Activated T-helper 17 cell treated with anti-CD3 and anti-CD28 coated beads, Interleukin-2, amount 50 U/mL, for 72 hours (primary cell): ENCODE measurements around the gene SLC9A7. TPM values are rescaled to one million over a fixed set of nuclear protein-coding genes. Genes with fewer than 3 reads are reported as not detected.

Experiments used
- ATAC-seq: fragments of 150-1000 bp; cut with Tn5 transposase; replicated peaks from 2 replicates; pipeline ENCODE4 v1.10.0; 2021; ENCODE audit warnings: mild to moderate bottlenecking, moderate library complexity
- H3K27ac Mint-ChIP-seq: one replicate; pipeline ENCODE4 v1.8.0; 2022; ENCODE audit warnings: mixed read lengths
- H3K27me3 Mint-ChIP-seq: one replicate; pipeline ENCODE4 v1.8.0; 2022; ENCODE audit warnings: mixed read lengths
- H3K36me3 Mint-ChIP-seq: one replicate; pipeline ENCODE4 v1.8.0; 2022; ENCODE audit warnings: low read depth, mild to moderate bottlenecking, mixed read lengths
- H3K4me1 Mint-ChIP-seq: one replicate; pipeline ENCODE4 v1.8.0; 2022; ENCODE audit warnings: mixed read lengths
- H3K4me3 Mint-ChIP-seq: one replicate; pipeline ENCODE4 v1.8.0; 2022; ENCODE audit warnings: mild to moderate bottlenecking, mixed read lengths
- H3K9me3 Mint-ChIP-seq: one replicate; pipeline ENCODE4 v1.8.0; 2022; ENCODE audit warnings: mixed read lengths
- total RNA-seq, 2 donors: library from RNA; stranded (reverse); gene quantifications; one replicate each; pipeline ENCODE4 v1.2.3, GENCODE V29; 2022

The SLC9A7 gene
- total RNA-seq, 2 donors from 2014 or later: 10.0 to 13.3 TPM

DNA sequence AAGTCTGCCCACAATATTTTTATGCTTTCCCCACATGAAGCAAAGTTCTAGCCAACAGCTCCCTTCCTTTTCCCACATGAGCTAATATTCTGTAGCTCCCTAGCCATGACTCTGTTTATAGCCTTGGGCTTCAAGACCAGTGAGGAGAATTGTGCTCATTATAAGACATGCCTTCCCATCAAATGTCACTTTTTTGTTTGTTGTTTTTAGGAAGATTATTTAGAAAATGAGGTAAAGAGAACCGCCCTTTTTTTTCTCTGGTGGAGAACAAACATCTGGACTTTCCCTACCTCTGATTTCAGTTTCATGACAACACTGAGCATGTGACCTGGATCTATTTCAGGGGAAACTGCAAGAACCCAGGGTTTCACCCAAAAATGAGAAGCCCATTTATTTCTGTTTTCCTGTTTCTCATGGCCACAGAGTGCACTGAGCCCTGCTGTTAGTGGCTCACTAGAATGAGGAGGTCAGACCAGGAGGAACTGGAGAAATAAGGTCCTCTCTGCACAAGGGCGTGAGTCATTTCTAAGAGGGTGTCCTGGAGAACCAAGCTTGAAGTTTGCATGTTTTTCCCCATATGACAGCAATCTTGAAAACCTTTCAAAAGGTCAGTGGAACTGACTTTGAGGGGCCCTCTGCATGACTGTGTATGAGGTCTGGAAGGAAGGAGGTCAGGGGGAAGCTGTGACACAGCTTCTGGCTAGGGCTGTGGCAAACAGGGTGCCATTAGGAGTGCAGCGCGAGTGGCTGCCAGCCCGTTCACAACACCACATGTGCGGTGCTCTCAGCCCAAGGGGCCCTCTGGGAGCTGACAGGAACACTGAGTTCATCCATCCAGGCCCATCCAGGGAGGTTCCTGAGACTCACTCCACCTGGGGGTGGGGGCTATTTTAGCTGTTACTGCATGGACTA lies 130.2 kb downstream of the SLC9A7 start:
- H3K27ac Mint-ChIP-seq: peak overlapping the region; percentile 87
- no peaks in the 10 kb centered on the region for H3K27me3 Mint-ChIP-seq
- H3K9me3 Mint-ChIP-seq: no peaks in the 10 kb centered on the region
- peaks cover 15% of the 10 kb centered on the region for H3K4me1 Mint-ChIP-seq
- peak overlapping the region; percentile 68 for H3K4me3 Mint-ChIP-seq
- ATAC-seq: peak; percentile 89
- no peaks in the 10 kb centered on the region for H3K36me3 Mint-ChIP-seq

DNA sequence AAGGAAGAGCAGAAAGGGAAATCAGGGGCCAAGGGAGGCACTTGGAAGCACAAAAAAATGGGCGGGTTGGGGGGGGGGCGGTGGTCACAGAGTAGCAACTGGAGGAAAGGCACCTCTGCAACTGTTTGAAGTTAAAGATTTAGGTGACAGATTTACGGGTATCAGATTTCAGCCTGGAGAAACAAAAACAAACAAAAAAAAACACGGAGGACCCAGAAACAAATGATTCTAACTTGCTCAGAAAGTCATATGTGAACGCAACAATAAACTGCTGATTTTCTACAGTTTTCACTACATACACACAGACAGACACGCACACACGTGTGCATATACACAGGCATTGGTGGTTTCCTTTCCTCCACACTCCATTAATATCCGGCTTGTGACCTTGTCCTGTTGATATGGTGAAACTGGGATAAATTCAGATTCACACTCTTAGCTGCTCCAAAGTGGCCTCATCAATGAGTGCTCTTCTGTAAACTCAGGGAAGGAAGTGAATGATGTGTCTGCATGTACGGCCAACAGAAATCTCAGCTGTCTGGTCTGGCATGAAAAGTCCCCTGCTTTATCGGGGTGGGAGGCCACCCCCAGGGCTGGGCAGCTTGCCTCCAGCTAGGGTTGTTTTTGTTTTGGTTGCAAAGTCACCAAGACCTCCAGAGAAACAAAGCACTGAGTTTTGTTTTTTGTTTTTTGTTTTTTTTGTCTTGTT lies 131.1 kb downstream of the SLC9A7 start:
- H3K4me3 Mint-ChIP-seq: peak overlapping the region; percentile 68
- no peaks in the 10 kb centered on the region for H3K36me3 Mint-ChIP-seq
- H3K27me3 Mint-ChIP-seq: no peaks in the 10 kb centered on the region
- H3K27ac Mint-ChIP-seq: peak overlapping the region; percentile 87
- no peaks in the 10 kb centered on the region for H3K9me3 Mint-ChIP-seq
- peaks cover 15% of the 10 kb centered on the region for H3K4me1 Mint-ChIP-seq
- no peak for ATAC-seq

GRCh38 chrX:46627062-46627461 lies 131.9 kb downstream of the SLC9A7 start:
- Mint-ChIP-seq H3K36me3 (no peaks in the 10 kb centered on the region), H3K9me3 (no peaks in the 10 kb centered on the region), H3K27me3 (no peaks in the 10 kb centered on the region), H3K4me1 (peaks cover 15% of the 10 kb centered on the region), H3K4me3 (peak overlapping the region; percentile 68), H3K27ac (peak overlapping the region; percentile 76)
- no peak for ATAC-seq

- ATAC-seq: peak; percentile 64
- Mint-ChIP-seq H3K27ac (peak overlapping the region; percentile 76), H3K4me1 (peaks cover 15% of the 10 kb centered on the region), H3K36me3 (no peaks in the 10 kb centered on the region), H3K9me3 (no peaks in the 10 kb centered on the region), H3K4me3 (peak overlapping the region; percentile 68), H3K27me3 (no peaks in the 10 kb centered on the region)
These were observed 132.4 kb downstream of the SLC9A7 start for GRCh38 chrX:46626566-46626965.

DNA sequence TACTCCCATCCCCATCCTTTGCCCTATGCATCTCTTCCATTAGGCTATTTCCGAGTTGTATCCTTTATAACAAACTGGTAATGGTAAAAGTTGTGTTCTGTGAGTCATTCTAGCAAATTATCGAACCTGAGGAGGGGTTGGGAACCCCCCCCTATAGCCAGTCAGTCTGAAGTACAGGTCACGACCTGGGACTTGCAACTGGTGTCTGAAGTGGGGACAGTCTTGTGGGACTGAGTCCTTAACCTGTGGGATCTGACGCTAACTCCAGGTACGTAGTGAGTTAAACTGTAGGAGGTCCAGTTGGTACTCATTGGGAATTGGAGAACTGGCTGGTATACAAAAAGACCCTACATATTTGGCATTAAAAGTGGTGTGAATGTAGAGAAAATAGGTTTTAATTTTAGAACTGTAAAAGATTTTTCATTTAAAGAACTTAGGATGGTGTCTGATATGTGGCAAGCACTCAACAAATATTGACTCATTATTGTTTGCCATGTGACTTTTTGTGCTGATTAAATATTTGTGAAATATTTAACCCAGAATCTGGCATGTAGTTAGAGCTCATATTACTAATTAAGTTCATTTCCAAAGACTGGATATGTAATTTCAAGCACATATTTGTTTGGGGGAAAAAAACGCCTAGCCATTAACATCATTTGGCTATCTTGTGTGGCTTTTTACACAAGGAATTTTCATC lies 134.7 kb downstream of the SLC9A7 start:
- no peak overlapping the region for H3K27ac Mint-ChIP-seq
- no peaks in the 10 kb centered on the region for H3K36me3 Mint-ChIP-seq
- H3K4me1 Mint-ChIP-seq: peaks cover 11% of the 10 kb centered on the region
- no peaks in the 10 kb centered on the region for H3K9me3 Mint-ChIP-seq
- no peaks in the 10 kb centered on the region for H3K27me3 Mint-ChIP-seq
- no peak for ATAC-seq
- no peak overlapping the region for H3K4me3 Mint-ChIP-seq

GRCh38 chrX:46621572-46621971 lies 137.3 kb downstream of the SLC9A7 start:
- Mint-ChIP-seq H3K9me3 (no peaks in the 10 kb centered on the region), H3K27me3 (no peaks in the 10 kb centered on the region), H3K4me1 (peaks cover 9% of the 10 kb centered on the region), H3K36me3 (peaks cover 10% of the 10 kb centered on the region), H3K27ac (no peak overlapping the region), H3K4me3 (no peak overlapping the region)
- ATAC-seq: no peak

GRCh38 chrX:46620505-46620904 lies 138.4 kb downstream of the SLC9A7 start:
- Mint-ChIP-seq H3K9me3 (no peaks in the 10 kb centered on the region), H3K4me1 (peaks cover 7% of the 10 kb centered on the region), H3K36me3 (peaks cover 10% of the 10 kb centered on the region), H3K27ac (no peak overlapping the region), H3K27me3 (no peaks in the 10 kb centered on the region), H3K4me3 (no peak overlapping the region)
- no peak for ATAC-seq

GRCh38 chrX:46618947-46619346 lies 140.0 kb downstream of the SLC9A7 start:
- peaks cover 10% of the 10 kb centered on the region for H3K36me3 Mint-ChIP-seq
- no peak overlapping the region for H3K27ac Mint-ChIP-seq

GRCh38 chrX:46617906-46618305 lies 141.0 kb downstream of the SLC9A7 start:
- Mint-ChIP-seq H3K4me1 (peaks cover 7% of the 10 kb centered on the region), H3K27ac (peak overlapping the region; percentile 26), H3K27me3 (no peaks in the 10 kb centered on the region), H3K4me3 (peak overlapping the region; percentile 17), H3K9me3 (no peaks in the 10 kb centered on the region), H3K36me3 (peaks cover 10% of the 10 kb centered on the region)
- ATAC-seq: peak; percentile 72

More at GRCh38 chrX:46618947-46619346, 140.0 kb downstream of the SLC9A7 start:
- no peaks in the 10 kb centered on the region for H3K9me3 Mint-ChIP-seq
- H3K4me1 Mint-ChIP-seq: peaks cover 7% of the 10 kb centered on the region
- no peaks in the 10 kb centered on the region for H3K27me3 Mint-ChIP-seq
- H3K4me3 Mint-ChIP-seq: no peak overlapping the region
- no peak for ATAC-seq

- peak overlapping the region; percentile 59 for H3K4me3 Mint-ChIP-seq
- peaks cover 9% of the 10 kb centered on the region for H3K4me1 Mint-ChIP-seq
- ATAC-seq: peak; percentile 71
- H3K36me3 Mint-ChIP-seq: peaks cover 2% of the 10 kb centered on the region
- no peaks in the 10 kb centered on the region for H3K9me3 Mint-ChIP-seq
- no peaks in the 10 kb centered on the region for H3K27me3 Mint-ChIP-seq
- no peak overlapping the region for H3K27ac Mint-ChIP-seq
These were observed 147.1 kb downstream of the SLC9A7 start for GRCh38 chrX:46611658-46612362.

- peak; percentile 38 for ATAC-seq
- Mint-ChIP-seq H3K4me3 (no peak overlapping the region), H3K27me3 (no peaks in the 10 kb centered on the region), H3K36me3 (no peaks in the 10 kb centered on the region), H3K27ac (no peak overlapping the region), H3K4me1 (peaks cover 9% of the 10 kb centered on the region), H3K9me3 (no peaks in the 10 kb centered on the region)
These were observed 148.8 kb downstream of the SLC9A7 start for GRCh38 chrX:46610070-46610658.

DNA sequence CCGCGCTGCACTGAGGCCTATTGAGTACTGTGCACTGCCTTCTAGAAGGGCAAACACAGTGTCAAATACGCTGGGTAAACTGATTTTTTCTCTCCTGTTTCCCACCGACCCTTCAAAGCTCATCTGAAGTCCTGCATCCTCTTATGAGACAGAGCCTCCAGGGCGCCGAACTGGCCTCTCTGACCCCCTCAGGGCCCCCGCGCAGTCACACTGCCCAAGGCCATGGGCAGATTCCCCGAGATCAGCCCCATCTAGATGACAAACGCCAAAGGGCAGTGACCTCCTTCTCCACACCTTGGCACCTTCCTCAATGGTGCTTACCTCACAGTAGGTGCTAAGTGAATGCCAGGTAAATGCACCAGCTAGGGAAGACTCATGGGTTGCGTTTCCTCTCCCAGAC lies 151.0 kb downstream of the SLC9A7 start:
- H3K4me3 Mint-ChIP-seq: no peak overlapping the region
- no peak overlapping the region for H3K27ac Mint-ChIP-seq
- H3K4me1 Mint-ChIP-seq: peaks cover 9% of the 10 kb centered on the region
- H3K9me3 Mint-ChIP-seq: no peaks in the 10 kb centered on the region
- H3K27me3 Mint-ChIP-seq: no peaks in the 10 kb centered on the region
- H3K36me3 Mint-ChIP-seq: no peaks in the 10 kb centered on the region
- ATAC-seq: no peak

- Mint-ChIP-seq H3K4me1 (no peaks in the 10 kb centered on the region), H3K27me3 (no peaks in the 10 kb centered on the region), H3K36me3 (peaks cover 26% of the 10 kb centered on the region), H3K9me3 (no peaks in the 10 kb centered on the region), H3K27ac (no peak overlapping the region), H3K4me3 (no peak overlapping the region)
- no peak for ATAC-seq
These were observed 156.3 kb downstream of the SLC9A7 start for GRCh38 chrX:46602468-46603102.
